BE2C (cell line): ENCODE measurements around the gene FSTL4.

Source experiments
- DNase-seq: peaks from one replicate; pipeline ENCODE4 v3.0.0-alpha.2; 2020
- H3K27me3 ChIP-seq: fragments of 250-450 bp; sonication (Bioruptor Pico); 2 replicates; pipeline ENCODE4 v1.5.1; 2020; ENCODE audit warnings: mild to moderate bottlenecking
- H3K36me3 ChIP-seq: fragments of 250-450 bp; sonication (Bioruptor Pico); 2 replicates; pipeline ENCODE4 v1.5.1; 2020; ENCODE audit warnings: mild to moderate bottlenecking
- H3K4me1 ChIP-seq: fragments of 250-450 bp; sonication (Bioruptor Pico); 2 replicates; pipeline ENCODE4 v1.5.1; 2020
- H3K4me3 ChIP-seq: 2 replicates; pipeline ENCODE4 v1.5.1; 2011; ENCODE audit warnings: low read depth, low read length
- H3K9me3 ChIP-seq: fragments of 250-450 bp; sonication (Bioruptor Pico); 2 replicates; pipeline ENCODE4 v1.5.1; 2020
- TF ChIP-seq, protein P1 (sequence below): IDR thresholded peaks from 2 replicates; pipeline ENCODE4 v1.5.1; 2012; ENCODE audit warnings: mild to moderate bottlenecking, low read depth, low read length

Gene FSTL4

DNA sequence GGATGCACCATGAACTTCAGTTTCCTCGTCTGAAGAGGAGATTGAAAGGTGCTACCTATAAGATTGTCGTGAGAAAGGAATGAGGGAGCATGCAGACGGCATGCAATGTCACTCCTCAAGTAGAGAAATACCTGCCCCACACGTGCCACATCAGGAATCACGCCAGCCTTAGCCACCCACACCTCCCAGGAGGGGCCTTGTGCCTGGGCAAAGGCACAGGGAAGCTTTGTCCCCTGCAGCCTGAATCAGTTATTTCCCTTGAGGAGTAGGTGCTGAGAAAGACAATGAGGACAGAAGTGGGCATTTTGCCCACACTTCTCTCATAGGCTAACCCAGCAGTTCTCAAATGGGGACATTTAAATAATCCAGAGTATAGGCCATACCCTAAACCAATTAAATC lies 31.0 kb downstream of the FSTL4 start:
- no peaks in the 10 kb centered on the region for H3K36me3 ChIP-seq
- H3K9me3 ChIP-seq: no peaks in the 10 kb centered on the region
- TF ChIP-seq, protein P1, sequence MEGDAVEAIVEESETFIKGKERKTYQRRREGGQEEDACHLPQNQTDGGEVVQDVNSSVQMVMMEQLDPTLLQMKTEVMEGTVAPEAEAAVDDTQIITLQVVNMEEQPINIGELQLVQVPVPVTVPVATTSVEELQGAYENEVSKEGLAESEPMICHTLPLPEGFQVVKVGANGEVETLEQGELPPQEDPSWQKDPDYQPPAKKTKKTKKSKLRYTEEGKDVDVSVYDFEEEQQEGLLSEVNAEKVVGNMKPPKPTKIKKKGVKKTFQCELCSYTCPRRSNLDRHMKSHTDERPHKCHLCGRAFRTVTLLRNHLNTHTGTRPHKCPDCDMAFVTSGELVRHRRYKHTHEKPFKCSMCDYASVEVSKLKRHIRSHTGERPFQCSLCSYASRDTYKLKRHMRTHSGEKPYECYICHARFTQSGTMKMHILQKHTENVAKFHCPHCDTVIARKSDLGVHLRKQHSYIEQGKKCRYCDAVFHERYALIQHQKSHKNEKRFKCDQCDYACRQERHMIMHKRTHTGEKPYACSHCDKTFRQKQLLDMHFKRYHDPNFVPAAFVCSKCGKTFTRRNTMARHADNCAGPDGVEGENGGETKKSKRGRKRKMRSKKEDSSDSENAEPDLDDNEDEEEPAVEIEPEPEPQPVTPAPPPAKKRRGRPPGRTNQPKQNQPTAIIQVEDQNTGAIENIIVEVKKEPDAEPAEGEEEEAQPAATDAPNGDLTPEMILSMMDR: no peak
- no peaks in the 10 kb centered on the region for H3K27me3 ChIP-seq
- DNase-seq: no peak
- H3K4me1 ChIP-seq: no peaks in the 10 kb centered on the region
- no peak overlapping the region for H3K4me3 ChIP-seq

GRCh38 chr5:133580618-133581017 lies 31.7 kb downstream of the FSTL4 start:
- TF ChIP-seq, protein P1: no peak
- no peaks in the 10 kb centered on the region for H3K27me3 ChIP-seq
- H3K4me1 ChIP-seq: no peaks in the 10 kb centered on the region
- DNase-seq: no peak
- H3K9me3 ChIP-seq: no peaks in the 10 kb centered on the region
- H3K4me3 ChIP-seq: no peak overlapping the region
- H3K36me3 ChIP-seq: no peaks in the 10 kb centered on the region

GRCh38 chr5:133579766-133580165 lies 32.6 kb downstream of the FSTL4 start:
- TF ChIP-seq, protein P1: no peak
- Histone ChIP-seq H3K4me3 (no peak overlapping the region), H3K9me3 (no peaks in the 10 kb centered on the region), H3K36me3 (no peaks in the 10 kb centered on the region), H3K27me3 (no peaks in the 10 kb centered on the region), H3K4me1 (no peaks in the 10 kb centered on the region)
- no peak for DNase-seq

DNA sequence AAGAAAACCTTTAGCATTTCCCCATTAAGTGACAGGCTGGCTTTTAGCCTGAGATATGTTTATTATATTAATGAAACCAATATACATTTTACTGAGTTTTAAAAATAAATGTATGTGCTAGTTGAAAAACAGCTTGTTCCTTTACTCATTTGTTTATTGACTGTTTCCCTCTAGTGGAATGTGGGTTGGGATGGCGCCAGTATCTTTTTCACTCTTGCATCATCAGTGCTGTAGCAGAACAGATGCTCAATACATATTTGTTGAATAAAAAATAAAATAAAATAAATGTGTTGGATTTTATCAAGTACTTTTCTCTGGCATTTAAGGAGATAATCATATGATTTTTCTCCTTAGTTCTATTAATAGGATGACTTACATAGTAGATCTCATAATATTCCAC lies 43.0 kb downstream of the FSTL4 start:
- Histone ChIP-seq H3K4me3 (no peak overlapping the region), H3K9me3 (no peaks in the 10 kb centered on the region), H3K27me3 (peaks cover 5% of the 10 kb centered on the region), H3K4me1 (no peaks in the 10 kb centered on the region), H3K36me3 (no peaks in the 10 kb centered on the region)
- TF ChIP-seq, protein P1: no peak
- DNase-seq: no peak

DNA sequence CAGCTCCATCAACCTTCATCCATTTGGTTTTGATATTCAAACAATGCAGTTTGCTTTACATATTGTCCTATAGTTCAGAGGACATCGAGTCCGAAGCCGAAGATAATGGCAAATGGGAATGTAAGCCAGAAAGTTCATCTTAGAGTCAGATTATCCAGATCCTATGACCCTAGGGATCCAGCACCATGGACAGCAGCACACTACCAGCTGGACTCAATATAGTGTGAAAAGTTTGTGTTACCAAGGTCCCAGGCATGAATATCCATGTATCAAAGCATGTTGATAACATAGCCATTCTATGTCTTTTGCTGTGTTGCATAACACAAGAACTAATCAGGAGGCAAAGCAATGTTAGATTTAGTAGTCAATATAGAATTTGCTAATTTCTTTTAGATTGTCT lies 46.3 kb downstream of the FSTL4 start:
- TF ChIP-seq, protein P1: no peak
- Histone ChIP-seq H3K36me3 (no peaks in the 10 kb centered on the region), H3K27me3 (no peaks in the 10 kb centered on the region), H3K4me1 (no peaks in the 10 kb centered on the region), H3K9me3 (no peaks in the 10 kb centered on the region), H3K4me3 (no peak overlapping the region)
- no peak for DNase-seq

GRCh38 chr5:133564921-133565565 lies 47.3 kb downstream of the FSTL4 start:
- Histone ChIP-seq H3K27me3 (no peaks in the 10 kb centered on the region), H3K36me3 (no peaks in the 10 kb centered on the region), H3K4me3 (no peak overlapping the region), H3K4me1 (no peaks in the 10 kb centered on the region), H3K9me3 (no peaks in the 10 kb centered on the region)
- DNase-seq: no peak
- TF ChIP-seq, protein P1: no peak
